ENCODE results near the gene KRT77.
"Not testable (repeated sequence)": the region's sequence is repeated elsewhere in the genome, so short reads cannot be mapped to it uniquely, and the experiment has no call there.

KRT77 gene

GRCh38 chr12:52703424-52703823 lies at the start of gene KRT77:
KRT77 (minus strand) TSS chr12:52703524; CDS start chr12:52703434, 90 bp downstream.
- no peak within 1 kb of the TSS for H3K4me3 ChIP-seq (ENCODE audit: insufficient read length, low read depth)
- peaks cover 8% of the 10 kb centered on the region for H3K4me1 ChIP-seq (ENCODE audit: insufficient read depth, insufficient read length)
- H3K27me3 ChIP-seq (ENCODE audit: insufficient read depth, insufficient read length): peaks cover 6% of the 10 kb centered on the region
- H3K9me3 ChIP-seq (ENCODE audit: insufficient read depth, low read length): no peaks in the 10 kb centered on the region
- no peak for TF ChIP-seq ZNF274 (IDR thresholded peaks at IDR 0.05; ENCODE audit: low read depth, low read length)
- no peak for TF ChIP-seq SUZ12 (IDR thresholded peaks at IDR 0.05; ENCODE audit: extremely low read depth, insufficient read depth, insufficient read length)
- no peak for TF ChIP-seq YY1 (IDR thresholded peaks at IDR 0.05; ENCODE audit: insufficient read depth, insufficient read length)
- no peak for DNase-seq (ENCODE audit: low read depth, low spot score)
- no peaks in the 10 kb centered on the region for H3K36me3 ChIP-seq (ENCODE audit: insufficient read depth, insufficient read length, low read length)
- no peak within 1 kb of the TSS for H3K9ac ChIP-seq (ENCODE audit: insufficient read length, low read depth)

- Histone ChIP-seq H3K4me1 (ENCODE audit: insufficient read depth, insufficient read length) (no peaks in the 10 kb centered on the region), H3K36me3 (ENCODE audit: insufficient read depth, insufficient read length, low read length) (no peaks in the 10 kb centered on the region), H3K9ac (ENCODE audit: insufficient read length, low read depth) (no peak overlapping the region), H3K27me3 (ENCODE audit: insufficient read depth, insufficient read length) (peaks cover 51% of the 10 kb centered on the region), H3K4me3 (ENCODE audit: insufficient read length, low read depth) (no peak overlapping the region), H3K9me3 (ENCODE audit: insufficient read depth, low read length) (no peaks in the 10 kb centered on the region)
- TF ChIP-seq ZNF274 (IDR thresholded peaks at IDR 0.05; ENCODE audit: low read depth, low read length): no peak
- no peak for TF ChIP-seq SUZ12 (IDR thresholded peaks at IDR 0.05; ENCODE audit: extremely low read depth, insufficient read depth, insufficient read length)
- no peak for TF ChIP-seq YY1 (IDR thresholded peaks at IDR 0.05; ENCODE audit: insufficient read depth, insufficient read length)
- DNase-seq (ENCODE audit: low read depth, low spot score): no peak
Observed at GRCh38 chr12:52752516-52752915, 49.2 kb upstream of the KRT77 start.

DNA sequence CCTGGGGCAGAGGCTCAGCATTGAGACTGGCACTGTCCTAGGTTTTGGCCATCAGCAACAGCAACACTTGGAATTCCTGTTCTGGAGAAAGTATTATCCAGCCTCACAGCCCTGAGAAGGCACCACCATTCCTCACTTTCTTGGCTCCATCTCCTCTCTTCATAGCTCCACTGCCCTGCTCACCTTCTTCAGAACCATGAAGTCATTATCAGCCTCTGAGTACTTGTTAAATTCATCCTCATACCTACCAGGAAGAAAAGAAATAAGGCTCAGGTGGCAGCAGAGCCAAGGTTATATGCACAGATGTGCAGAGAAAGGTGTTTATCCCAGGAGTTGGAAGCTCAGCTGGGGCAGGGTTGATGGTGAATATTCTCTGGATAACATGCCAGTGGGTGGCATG lies 48.5 kb upstream of the KRT77 start:
- no peak for DNase-seq (ENCODE audit: low read depth, low spot score)
- TF ChIP-seq YY1 (IDR thresholded peaks at IDR 0.05; ENCODE audit: insufficient read depth, insufficient read length) (no peak), ZNF274 (IDR thresholded peaks at IDR 0.05; ENCODE audit: low read depth, low read length) (no peak), SUZ12 (IDR thresholded peaks at IDR 0.05; ENCODE audit: extremely low read depth, insufficient read depth, insufficient read length) (no peak)
- H3K9ac ChIP-seq (ENCODE audit: insufficient read length, low read depth): no peak overlapping the region
- peaks cover 51% of the 10 kb centered on the region for H3K27me3 ChIP-seq (ENCODE audit: insufficient read depth, insufficient read length)
- no peaks in the 10 kb centered on the region for H3K4me1 ChIP-seq (ENCODE audit: insufficient read depth, insufficient read length)
- no peaks in the 10 kb centered on the region for H3K36me3 ChIP-seq (ENCODE audit: insufficient read depth, insufficient read length, low read length)
- H3K9me3 ChIP-seq (ENCODE audit: insufficient read depth, low read length): no peaks in the 10 kb centered on the region
- no peak overlapping the region for H3K4me3 ChIP-seq (ENCODE audit: insufficient read length, low read depth)

- not testable (repeated sequence) for DNase-seq (ENCODE audit: low read depth, low spot score); H3K4me3 ChIP-seq (ENCODE audit: insufficient read length, low read depth); H3K9ac ChIP-seq (ENCODE audit: insufficient read length, low read depth); H3K4me1 ChIP-seq (ENCODE audit: insufficient read depth, insufficient read length); H3K9me3 ChIP-seq (ENCODE audit: insufficient read depth, low read length); H3K36me3 ChIP-seq (ENCODE audit: insufficient read depth, insufficient read length, low read length)
- H3K27me3 ChIP-seq (ENCODE audit: insufficient read depth, insufficient read length): peaks cover 56% of the 10 kb centered on the region
Observed at GRCh38 chr12:52750532-52750931, 47.2 kb upstream of the KRT77 start.

DNA sequence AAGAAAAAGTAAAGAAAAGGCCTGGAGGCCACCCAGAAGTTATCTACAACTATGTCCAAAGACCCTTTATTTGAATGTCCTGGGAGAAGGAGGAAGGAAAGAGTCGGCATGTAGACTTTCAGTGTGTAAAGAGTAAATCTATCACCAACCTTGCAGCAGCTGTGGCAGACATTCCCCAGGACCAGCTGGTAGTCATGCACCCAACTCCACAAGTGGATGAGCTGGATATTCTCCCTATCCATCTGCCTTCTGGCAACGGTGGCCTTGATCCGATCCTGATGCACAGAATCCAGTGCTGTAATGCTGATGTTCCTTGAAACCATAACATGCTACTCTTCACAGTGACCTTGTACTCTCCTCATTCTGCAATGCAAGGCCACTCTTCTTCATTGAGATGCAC lies 46.5 kb upstream of the KRT77 start:
- Histone ChIP-seq H3K36me3 (ENCODE audit: insufficient read depth, insufficient read length, low read length) (no peaks in the 10 kb centered on the region), H3K9me3 (ENCODE audit: insufficient read depth, low read length) (no peaks in the 10 kb centered on the region), H3K4me3 (ENCODE audit: insufficient read length, low read depth) (no peak overlapping the region), H3K27me3 (ENCODE audit: insufficient read depth, insufficient read length) (peaks cover 58% of the 10 kb centered on the region), H3K4me1 (ENCODE audit: insufficient read depth, insufficient read length) (no peaks in the 10 kb centered on the region), H3K9ac (ENCODE audit: insufficient read length, low read depth) (no peak overlapping the region)
- TF ChIP-seq YY1 (IDR thresholded peaks at IDR 0.05; ENCODE audit: insufficient read depth, insufficient read length) (no peak), ZNF274 (IDR thresholded peaks at IDR 0.05; ENCODE audit: low read depth, low read length) (no peak), SUZ12 (IDR thresholded peaks at IDR 0.05; ENCODE audit: extremely low read depth, insufficient read depth, insufficient read length) (no peak)
- DNase-seq (ENCODE audit: low read depth, low spot score): no peak

GRCh38 chr12:52748578-52748977 lies 45.3 kb upstream of the KRT77 start:
- no peaks in the 10 kb centered on the region for H3K9me3 ChIP-seq (ENCODE audit: insufficient read depth, low read length)
- no peaks in the 10 kb centered on the region for H3K4me1 ChIP-seq (ENCODE audit: insufficient read depth, insufficient read length)
- no peak overlapping the region for H3K4me3 ChIP-seq (ENCODE audit: insufficient read length, low read depth)
- no peak for DNase-seq (ENCODE audit: low read depth, low spot score)
- no peak overlapping the region for H3K9ac ChIP-seq (ENCODE audit: insufficient read length, low read depth)
- no peak for TF ChIP-seq YY1 (IDR thresholded peaks at IDR 0.05; ENCODE audit: insufficient read depth, insufficient read length)
- no peak for TF ChIP-seq ZNF274 (IDR thresholded peaks at IDR 0.05; ENCODE audit: low read depth, low read length)
- no peak for TF ChIP-seq SUZ12 (IDR thresholded peaks at IDR 0.05; ENCODE audit: extremely low read depth, insufficient read depth, insufficient read length)
- no peaks in the 10 kb centered on the region for H3K36me3 ChIP-seq (ENCODE audit: insufficient read depth, insufficient read length, low read length)
- H3K27me3 ChIP-seq (ENCODE audit: insufficient read depth, insufficient read length): peaks cover 63% of the 10 kb centered on the region

DNA sequence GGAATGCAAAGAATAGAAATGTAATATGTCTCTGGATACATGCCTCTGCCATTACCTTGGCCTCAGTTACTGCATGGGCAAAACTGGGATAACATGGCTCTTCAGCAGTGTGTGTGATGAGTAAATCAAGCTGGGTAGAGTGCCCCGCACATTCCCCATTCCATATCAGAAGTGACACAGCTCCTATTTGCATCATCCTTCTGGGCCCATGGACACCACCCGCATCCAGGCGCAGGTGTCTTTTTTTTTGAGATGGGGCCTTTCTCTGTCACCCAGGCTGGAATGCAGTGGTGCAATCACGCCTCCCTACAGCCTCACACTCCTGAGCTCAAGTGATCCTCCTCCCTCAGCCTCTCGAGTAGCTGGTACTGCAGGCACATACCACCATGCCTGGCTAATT lies 42.2 kb upstream of the KRT77 start:
- Histone ChIP-seq H3K4me1 (ENCODE audit: insufficient read depth, insufficient read length) (no peaks in the 10 kb centered on the region), H3K9ac (ENCODE audit: insufficient read length, low read depth) (no peak overlapping the region), H3K27me3 (ENCODE audit: insufficient read depth, insufficient read length) (peaks cover 76% of the 10 kb centered on the region), H3K4me3 (ENCODE audit: insufficient read length, low read depth) (no peak overlapping the region), H3K36me3 (ENCODE audit: insufficient read depth, insufficient read length, low read length) (no peaks in the 10 kb centered on the region), H3K9me3 (ENCODE audit: insufficient read depth, low read length) (no peaks in the 10 kb centered on the region)
- TF ChIP-seq YY1 (IDR thresholded peaks at IDR 0.05; ENCODE audit: insufficient read depth, insufficient read length) (no peak), SUZ12 (IDR thresholded peaks at IDR 0.05; ENCODE audit: extremely low read depth, insufficient read depth, insufficient read length) (no peak), ZNF274 (IDR thresholded peaks at IDR 0.05; ENCODE audit: low read depth, low read length) (no peak)
- DNase-seq (ENCODE audit: low read depth, low spot score): no peak
